Measurements from ENCODE around the gene HSPA9.

DNA sequence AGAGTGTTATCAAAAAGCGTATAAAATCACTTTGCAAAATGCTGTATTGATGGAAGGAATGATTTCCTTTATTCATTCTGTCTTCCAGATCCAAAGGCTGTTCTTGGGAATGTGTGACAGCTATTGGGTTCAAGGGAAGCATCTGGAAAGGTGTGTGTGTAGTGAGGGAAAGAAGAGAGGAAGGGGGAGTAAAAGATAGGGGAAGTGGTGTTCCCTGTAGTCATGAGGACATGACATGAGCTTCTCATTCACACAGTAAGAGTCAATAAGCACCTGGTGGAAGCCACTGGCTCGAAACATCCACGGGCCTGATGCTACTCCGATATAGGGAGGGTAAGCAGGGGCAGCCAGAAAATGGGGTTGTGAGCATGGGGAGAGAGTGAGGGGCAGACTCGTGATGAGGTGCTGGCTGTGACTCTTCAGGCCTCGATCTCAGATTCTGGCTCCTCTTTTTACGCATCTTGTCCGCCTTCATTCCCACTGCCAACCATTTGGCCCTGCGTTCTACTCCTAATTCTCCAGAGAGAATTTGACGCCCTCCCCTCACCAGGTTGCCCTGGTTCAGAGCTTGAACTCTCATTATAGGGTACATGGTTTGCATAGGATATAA, 29.1 kb upstream of the HSPA9 start:
- TF ChIP-seq, protein P1, sequence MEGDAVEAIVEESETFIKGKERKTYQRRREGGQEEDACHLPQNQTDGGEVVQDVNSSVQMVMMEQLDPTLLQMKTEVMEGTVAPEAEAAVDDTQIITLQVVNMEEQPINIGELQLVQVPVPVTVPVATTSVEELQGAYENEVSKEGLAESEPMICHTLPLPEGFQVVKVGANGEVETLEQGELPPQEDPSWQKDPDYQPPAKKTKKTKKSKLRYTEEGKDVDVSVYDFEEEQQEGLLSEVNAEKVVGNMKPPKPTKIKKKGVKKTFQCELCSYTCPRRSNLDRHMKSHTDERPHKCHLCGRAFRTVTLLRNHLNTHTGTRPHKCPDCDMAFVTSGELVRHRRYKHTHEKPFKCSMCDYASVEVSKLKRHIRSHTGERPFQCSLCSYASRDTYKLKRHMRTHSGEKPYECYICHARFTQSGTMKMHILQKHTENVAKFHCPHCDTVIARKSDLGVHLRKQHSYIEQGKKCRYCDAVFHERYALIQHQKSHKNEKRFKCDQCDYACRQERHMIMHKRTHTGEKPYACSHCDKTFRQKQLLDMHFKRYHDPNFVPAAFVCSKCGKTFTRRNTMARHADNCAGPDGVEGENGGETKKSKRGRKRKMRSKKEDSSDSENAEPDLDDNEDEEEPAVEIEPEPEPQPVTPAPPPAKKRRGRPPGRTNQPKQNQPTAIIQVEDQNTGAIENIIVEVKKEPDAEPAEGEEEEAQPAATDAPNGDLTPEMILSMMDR (IDR thresholded peaks at IDR 0.05): no peak
- TF ChIP-seq EP300 (IDR thresholded peaks at IDR 0.05) (no peak), POLR2AphosphoS5 (IDR thresholded peaks at IDR 0.05) (no peak), POLR2A (IDR thresholded peaks at IDR 0.05) (no peak)

Measured in sigmoid colon (tissue), 4 donors.